GM18909 (cell line): ENCODE data around the gene SEMA3D.
A peak's percentile ranks its signal among the peaks of the same experiment; 100 is the strongest.

Experiments
- ATAC-seq: cut with Tn5 transposase; IDR thresholded peaks from one replicate; pipeline ENCODE4 v1.9.1; 2021; ENCODE audit warnings: mild to moderate bottlenecking; ENCODE audit not compliant: unreplicated experiment, poor library complexity

The SEMA3D gene

DNA sequence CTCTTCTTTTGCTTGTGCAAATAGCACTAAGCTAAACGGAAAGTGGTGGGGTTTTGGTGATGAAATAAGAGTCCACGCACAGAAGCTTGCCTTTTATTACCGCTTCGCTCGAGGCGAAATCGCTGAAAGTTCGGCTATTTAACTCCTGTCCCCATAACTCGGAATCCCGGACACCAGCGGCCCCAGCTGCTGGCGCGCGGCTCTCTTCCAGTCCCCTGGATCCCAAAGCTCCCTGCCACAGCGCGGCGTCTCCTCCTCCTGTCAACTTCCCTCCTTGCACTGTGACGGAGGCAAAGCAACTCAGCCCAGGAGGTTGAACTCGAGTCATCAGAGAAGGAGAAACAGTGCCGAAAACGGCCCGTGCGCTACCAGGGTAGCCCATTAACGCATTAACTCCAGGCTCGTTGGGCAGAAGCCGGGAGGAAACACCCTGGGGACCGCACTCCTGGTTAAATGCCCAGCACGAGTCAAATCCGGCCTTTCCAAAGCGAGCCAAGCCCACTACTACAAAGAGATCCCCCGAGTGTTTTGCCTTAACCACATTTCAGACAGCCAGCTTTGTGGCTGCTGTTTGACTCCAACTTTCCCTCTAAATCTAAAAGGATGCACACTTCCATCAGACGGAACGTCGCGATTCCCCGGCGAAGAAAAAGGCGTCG is 1.3 kb downstream of the SEMA3D start:
- no peak for ATAC-seq

DNA sequence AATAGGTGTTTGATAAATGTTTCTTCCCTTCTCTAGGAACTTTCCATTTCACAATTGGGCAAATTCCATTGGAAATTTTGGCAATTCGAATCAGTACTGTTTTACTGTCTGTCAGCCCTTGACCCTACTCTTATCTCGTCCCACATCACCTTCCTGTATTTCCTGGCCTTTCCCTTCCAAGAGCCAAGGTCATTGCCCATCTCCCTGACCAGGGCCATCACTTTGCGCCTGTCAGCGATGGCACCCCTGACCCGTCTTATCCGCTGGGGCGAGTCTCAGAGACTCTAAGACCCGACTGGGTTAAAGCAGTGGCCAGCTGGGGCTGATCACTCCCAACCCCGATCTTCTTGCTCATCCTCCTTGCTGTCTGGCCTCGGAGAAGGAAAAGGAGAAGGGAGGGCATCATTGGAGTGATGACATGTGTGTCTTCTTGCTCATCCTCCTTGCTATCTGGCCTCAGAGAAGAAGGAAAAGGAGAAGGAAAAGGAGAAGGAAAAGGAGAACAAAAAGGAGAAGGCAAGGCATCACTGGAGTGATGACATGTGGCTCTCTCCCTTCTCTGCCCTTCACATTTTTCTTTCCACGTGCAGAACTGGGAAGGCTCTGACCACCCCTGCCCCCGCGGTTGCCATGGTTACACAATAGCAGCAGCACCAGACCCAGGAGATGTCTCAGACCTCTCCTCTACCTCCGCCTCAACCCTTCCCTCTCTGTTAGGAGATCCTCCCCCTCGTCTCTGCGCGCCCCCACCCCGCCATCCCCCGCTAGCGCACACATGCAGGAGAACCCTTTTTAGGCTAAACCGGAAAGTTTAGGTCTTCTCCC is 2.0 kb downstream of the SEMA3D start:
- no peak for ATAC-seq

DNA sequence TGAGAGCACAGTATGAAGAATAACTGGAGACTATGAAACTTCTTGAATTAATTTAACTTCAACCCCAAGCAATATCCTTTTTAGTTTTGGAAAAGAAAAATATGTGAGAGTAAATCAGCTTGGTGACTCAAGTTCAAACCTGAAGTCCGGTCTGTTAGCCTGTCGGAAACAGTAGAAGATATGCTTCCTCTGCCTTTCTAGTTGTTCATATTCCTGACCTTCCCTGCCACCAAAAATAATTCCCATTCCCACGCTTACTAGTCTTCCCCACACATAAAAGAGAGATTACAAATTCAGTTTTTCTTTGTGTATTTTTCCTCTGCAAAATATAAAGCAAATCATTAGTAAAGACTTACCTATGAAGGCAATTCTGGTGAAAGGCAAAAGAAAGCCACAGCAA is 3.6 kb downstream of the SEMA3D start:
- ATAC-seq, result no peak

DNA sequence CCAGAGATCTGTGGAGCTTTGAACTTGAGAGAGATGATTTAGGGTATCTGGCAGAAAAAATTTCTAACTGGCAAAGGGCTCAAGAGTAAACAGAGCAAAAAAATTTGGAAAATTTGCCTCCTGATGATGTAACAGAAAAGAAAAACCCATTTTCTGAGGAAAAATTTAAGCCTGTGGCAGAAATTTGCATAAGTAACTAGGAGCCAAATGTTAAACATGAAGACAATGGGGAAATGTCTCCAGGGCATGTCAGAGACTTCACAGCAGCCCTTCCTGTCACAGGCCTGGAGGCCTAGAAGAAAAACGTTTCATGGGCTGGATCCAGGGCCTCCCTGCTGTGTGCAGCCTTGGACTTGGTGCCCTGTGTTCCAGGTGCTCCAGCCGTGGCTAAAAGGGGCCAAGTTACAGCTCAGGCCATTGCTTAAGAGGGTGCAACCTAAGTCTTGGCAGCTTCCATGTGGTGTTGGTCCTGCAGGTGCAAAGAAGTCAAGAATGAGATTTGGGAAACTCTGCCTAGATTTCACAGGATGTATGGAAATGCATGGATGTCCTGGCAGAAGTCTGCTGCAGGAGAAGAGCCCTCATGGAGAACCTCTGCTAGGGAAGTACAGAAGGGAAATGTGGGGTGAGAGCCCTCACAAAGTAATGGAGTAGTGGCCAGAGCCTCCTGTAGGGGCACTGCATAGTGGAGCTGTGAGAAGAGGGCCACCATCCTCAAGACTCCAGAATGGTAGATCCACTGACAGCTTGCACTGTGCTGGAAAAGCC is 8.1 kb downstream of the SEMA3D start:
- no peak for ATAC-seq

DNA sequence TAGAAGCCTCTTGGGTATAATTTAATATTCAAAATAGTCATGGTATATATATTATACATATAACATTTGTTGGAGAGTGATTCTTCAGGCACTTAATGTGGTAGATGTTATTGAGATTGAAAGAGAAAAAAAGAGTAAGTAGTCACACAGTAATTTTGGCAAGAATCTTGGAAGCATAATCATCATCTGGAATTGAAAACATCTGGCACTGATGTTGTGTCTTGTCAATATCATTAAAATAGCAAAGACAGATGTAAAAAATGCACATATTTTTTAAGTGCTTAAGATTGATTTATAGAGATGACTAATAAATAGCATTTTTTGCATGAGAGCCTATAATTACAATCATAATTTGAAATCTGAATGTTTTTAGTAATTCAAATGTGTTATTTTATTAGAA is 9.5 kb downstream of the SEMA3D start:
- no peak for ATAC-seq

DNA sequence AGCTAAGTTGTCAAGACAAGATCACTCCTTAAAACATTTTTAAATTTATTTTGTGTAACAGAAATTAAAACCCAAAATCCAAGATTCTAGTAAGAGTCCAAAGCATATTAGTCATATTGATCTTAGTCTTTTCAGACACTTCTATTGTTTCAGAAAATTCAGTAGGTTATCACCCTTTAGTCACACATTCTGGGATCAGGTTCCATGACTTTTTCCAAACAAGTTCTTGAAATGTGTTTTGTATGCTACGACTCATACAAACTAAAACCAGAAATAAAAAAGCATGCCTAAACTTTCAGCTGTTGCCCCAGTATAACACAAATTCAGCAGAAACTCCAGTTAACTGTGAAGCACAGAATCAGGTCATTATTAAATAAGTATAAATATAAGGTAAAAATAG is 10.7 kb downstream of the SEMA3D start:
- ATAC-seq, result no peak

DNA sequence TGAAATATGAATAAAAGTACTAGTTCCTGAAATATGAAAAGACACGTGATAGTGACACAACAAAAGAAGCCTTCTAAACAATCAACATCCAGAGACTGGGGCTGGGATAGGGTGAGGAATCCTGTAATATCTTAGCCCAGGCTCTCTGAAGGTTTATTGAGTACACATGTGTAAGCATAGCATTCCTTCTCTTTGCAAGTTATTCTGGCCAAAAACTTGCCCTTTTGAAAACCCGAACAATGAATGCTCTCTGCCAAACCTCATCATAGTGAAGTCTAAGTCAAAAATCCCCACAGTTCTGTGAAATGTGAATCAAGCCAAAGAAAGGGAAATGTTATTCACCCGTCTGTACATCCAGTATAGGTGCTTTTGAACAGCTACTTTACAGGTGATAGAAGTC is 11.6 kb downstream of the SEMA3D start:
- no peak for ATAC-seq

DNA sequence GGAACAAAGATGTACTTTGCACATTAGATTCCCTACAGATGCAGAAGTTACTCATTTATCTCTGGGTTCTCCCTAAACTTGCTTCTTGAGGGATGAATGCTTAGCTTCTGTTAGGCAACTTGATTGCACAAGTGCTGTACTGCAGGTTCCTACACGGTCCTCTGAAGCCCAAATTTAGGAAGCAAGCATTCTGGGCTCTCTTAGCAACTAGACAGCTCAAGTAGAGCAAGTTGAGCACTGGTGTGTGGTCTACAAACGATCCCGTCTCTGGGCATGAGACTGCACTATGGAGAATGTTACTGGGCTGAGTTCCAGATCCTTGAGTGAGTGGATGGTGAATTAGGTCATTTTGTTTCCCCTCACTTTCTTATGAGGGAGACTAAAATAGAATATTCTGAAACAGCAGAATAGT is 14.3 kb downstream of the SEMA3D start:
- no peak for ATAC-seq

DNA sequence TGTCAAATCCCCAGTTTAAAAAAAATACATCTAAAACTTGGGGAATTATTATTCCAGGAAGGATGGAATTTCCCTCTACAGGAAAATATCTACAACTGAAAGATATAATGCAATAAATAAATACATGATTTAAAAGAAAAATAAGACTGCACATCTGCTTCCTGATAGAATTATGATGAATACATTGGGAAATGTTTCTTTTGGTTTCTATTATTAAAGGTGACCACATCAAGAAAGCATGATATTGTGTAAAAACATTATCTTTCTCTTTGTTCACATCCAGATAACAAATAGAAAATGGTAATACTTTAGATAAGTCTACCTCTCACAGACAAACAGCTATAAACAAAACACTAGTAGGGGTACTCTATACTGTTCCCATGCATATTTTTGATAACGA is 19.2 kb downstream of the SEMA3D start:
- no peak for ATAC-seq

DNA sequence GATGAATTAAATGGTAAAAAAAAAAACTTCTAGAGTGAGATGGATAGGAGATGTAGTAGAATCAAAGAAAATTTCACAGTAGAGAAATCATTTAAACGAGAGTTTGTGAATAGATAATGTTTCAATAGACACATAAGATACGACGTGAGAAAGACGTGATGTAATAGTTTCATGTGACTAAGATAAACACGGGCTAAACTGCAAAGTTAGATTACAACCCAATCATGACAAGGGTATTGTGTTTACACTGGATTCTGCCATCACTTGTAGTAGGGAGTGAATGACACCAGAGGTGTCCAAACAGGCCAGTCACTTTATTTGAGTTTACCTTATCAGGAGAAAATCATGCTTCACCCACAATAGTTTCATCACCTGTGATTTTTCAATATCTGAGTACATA is 21.6 kb downstream of the SEMA3D start:
- ATAC-seq, result no peak

DNA sequence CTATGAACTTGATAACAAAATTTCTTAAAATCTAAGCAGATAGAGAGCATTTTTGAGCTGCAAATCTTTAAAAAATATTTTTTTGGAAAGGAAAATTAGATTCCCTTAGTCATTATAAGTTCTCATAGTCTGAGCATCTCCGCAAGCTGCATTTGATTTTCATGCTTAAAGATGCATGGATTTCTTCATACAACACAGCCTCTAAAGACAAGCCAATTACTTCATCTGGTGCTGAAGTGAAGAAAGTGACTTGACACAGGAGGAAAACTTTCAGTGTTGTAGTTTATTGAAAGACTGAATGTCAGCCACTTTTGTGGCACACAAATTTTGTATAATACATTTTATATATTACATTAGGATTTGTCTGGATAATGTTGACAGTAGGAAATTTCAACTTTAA is 22.5 kb downstream of the SEMA3D start:
- no peak for ATAC-seq

DNA sequence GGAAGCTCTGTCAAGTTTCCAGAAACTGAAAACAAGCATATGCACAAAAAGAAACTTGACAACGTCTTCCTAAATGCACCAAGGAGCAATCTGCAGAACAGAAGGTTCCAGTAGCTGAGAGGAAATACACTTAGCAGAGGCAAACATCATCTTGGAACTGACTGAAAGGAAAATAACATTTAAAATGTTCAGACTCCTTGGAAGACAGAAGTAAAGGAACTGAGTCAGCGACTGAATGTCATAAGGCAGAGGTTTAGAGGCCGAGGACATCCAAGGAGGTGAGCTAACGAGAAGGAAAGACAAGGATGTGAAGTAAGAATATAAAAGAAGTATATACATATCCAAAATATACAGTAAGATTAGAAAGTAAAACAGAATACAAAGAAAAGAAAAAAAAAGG is 24.1 kb downstream of the SEMA3D start:
- ATAC-seq, result no peak

DNA sequence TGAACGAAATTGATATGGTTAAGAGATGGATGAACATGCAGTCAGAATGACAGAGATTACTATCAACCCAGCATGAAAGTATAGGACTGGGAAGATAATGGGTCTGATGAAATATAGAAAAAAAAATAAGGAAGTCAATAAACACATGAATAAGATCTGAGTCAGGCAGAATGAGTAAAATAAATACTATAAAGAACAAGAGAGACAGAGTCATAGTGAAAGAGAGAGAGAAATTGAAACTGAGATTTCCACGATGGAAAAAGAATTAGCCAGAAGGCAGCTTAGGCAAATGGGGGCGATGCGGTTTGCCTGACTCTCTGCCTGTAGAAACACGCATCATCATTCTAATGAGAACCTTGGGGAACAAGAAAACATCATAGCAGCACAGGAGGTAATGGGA is 26.6 kb downstream of the SEMA3D start:
- peak; percentile 82 for ATAC-seq

DNA sequence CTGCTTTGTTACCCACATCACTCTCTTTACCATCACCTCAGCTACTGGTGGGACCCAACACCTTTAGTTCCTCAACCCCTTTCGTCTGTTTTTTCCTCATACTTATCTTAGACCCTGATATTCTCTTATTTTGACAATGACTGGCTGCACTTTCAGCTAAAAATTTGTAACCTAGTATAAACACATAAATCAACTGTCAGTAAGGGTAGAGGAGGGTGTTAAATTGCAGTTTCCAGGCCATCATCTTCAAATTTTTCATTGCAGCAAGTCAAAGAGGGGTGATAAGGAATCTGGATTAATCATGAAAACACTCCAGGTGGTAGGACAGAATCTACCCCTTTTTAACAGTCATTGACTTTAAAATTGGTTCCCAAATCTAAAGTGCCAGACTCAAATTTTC is 27.9 kb downstream of the SEMA3D start:
- ATAC-seq, result no peak

DNA sequence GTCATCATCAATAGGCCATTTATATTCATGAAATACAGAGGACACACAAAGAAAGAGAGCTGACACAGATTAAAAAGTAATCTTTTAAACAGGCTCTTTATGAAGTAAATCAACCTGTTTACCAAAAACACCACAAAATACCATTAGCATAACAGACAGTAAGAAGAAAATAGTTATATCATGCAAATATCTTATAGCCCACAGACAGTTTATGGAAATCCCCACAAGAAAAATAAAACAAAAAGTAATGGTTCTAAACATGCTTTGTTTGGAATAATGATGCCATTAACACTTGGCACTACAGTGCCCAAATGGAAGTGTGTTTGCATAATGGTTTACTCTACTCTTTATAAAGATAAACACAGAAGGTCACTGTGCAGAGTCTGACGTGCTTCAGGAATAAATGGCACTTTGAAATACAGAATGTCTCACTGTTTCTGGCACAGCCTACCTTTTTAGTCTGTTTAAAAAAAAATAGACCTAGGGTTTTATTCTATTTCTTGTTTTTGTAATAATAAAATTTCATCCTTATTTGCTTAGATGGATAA is 30.1 kb downstream of the SEMA3D start:
- no peak for ATAC-seq

DNA sequence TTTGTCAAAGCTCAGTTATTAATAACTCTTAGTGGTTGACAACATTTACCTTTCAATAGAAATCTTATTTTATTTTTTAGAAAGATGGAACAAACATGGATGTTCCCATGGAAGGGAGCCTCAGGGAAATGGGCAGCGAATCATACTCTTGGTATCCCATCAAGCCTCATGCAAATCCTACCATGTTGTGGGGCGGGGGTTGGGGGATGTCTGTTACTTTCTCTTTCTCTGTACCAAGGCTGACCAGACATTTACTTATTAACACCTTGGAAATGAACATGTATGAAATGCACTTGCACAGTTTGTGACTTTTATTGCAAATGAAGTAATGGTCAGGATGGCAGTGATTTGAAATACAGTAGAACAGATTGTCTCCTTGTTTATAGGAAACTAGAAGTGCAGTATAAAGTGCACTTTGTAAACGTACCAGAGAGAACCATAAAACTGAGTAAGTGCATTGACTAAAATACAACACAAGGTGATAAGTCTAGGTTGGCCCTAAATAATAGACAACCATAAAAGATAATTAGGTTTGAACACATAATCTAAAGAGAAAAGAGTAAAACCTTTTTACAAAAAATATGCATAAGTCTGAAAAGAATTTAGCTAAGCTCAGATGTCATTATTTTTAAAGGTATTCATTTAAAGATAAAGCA is 32.4 kb downstream of the SEMA3D start:
- ATAC-seq, result no peak

DNA sequence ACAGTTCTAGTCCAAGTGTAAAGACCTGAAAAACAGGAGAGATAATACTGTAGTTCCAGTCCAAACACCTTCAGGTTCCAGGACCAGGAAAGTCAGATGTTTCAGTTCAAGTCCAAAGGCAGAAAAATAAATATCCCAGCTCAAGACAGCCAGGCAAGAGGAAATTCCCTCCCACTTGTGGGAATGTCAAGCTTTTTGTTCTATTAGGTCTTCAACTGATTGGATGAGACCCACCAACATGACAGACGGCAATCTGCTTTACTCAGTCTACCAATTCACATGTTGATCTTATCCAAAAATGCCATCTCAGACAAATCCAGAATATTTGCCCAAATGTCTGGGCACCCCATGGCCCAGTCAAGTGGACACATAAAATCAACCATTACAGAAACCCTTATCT is 33.1 kb downstream of the SEMA3D start:
- no peak for ATAC-seq

DNA sequence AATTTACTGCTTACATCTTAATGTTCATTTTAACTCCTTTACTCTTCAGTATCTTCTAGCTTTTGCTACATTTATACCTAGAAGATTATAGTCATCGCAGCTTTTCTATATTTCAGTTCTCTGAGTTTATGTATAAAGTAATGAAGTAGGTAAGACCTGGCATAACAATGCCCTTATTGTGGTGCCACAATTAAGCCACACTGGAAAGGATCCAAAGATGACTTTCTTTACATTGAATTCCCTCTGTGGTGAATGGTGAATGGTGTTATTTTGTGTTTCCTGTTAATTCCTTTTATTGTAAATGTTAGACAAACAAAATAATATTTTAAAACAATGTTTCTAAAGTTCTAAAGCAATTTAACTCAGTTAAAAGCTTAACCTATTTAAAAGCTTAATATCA is 36.2 kb downstream of the SEMA3D start:
- ATAC-seq, result no peak

DNA sequence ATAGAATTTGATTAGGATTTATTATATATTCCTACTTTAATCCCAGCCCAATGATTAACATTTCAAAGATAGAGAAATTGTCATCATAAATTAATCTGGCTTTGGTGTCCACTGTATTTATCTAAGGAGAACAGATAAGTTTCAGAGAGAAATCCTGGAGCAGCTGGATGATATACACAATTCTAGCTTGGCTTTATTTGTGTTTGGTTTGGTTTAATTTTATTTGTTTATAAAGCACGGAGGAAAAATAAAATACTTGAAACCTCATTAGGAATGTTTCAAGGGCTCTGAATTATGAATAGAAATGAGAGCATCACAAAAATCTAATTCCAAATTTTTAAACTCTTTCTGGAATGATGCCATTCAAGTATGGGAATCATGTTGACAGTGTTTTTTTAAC is 42.1 kb downstream of the SEMA3D start:
- no peak for ATAC-seq

DNA sequence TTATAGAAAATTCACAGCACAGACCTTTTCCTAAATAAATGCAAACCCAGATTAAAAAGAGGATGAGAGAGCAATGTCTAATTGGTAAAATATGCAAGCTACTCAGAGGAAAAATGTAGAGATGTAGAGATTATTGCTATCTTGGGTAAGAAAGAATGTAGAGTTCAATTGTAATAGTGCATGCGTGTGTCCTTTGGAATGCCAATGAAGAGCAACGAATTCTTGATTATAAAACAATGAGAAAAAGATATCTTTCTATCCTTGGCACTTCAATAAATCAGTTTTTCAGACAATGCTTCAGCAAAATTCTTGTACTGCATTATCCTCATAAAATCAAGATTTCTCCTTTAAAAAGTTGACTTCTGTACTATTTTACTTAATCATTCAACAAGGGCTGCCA is 50.9 kb downstream of the SEMA3D start:
- ATAC-seq, result no peak

DNA sequence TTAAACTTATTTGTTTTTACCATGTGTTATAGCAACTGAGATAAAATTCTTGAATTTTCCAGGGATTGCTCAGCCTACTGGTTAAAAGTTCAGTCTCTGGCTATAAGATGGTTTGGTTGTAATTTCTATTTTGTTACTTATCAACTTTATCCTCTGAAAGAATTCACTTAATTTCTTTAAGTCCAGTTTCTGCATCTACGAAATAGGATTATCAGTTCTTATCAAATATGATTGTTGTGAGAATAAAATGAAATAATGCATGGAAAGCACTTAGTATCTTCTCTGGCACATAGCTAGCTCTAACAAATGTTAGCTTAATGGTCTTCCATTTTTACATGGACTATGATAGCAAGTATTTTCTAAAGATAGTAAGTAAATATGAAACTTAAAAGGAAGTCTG is 53.3 kb downstream of the SEMA3D start:
- ATAC-seq, result no peak
